K562 (cell line): ENCODE measurements around the gene TERC. TPM values are rescaled to one million over a fixed set of nuclear protein-coding genes. Genes with fewer than 3 reads are reported as not detected.
"Not testable (repeated sequence)": the region's sequence is repeated elsewhere in the genome, so short reads cannot be mapped to it uniquely, and the experiment has no call there.

Source experiments
- ATAC-seq: fragments of 200-7000 bp; cut with Tn5 transposase; 3 replicates; pipeline ENCODE4 v1.9.1; 2020; ENCODE audit warnings: moderate library complexity
- BruUV-seq: library from RNA; stranded (reverse); fragments of 400-500 nt; replicated peaks from 2 replicates; lab custom pipeline; 2021; lab: Mats Ljungman, UMichigan
- CTCF ChIA-PET: fragments of 300-600 bp; formaldehyde crosslinking; extraction: SDS; loops from one replicate; lab custom pipeline; 2021; ENCODE audit warnings: low intra/inter-chr PET ratio; lab: Yijun Ruan, JAX
- POLR2A ChIA-PET: fragments of 300-600, 350-650 bp; sonication (Branson Sonifier 250); formaldehyde crosslinking; extraction: SDS; loops from one replicate; lab custom pipeline; 2021; ENCODE audit warnings: antibody characterized with exemption, inconsistent platforms; lab: Yijun Ruan, JAX
- DNase-seq, 4 experiments: peaks; one replicate each; pipeline versions ENCODE4 v3.0.0 to v3.0.0-alpha.2; 2011 to 2018; ENCODE audit warnings: low spot score in 3 of 4, mixed read lengths in 3 of 4; ENCODE audit errors: extremely low read depth in 1 of 4
- FAIRE-seq: peaks from 2 replicates; lab custom pipeline; 2011; peaks lifted over from hg19 to GRCh38; lab: Jason Lieb, UNC
- H2AFZ ChIP-seq: 2 replicates; pipeline ENCODE4 v1.6.0; 2011; ENCODE audit warnings: low read depth, low read length, control low read depth, inconsistent platforms
- H3K27ac ChIP-seq: fragments of 200-600 bp; 3 replicates; pipeline ENCODE4 v1.8.0; 2011; ENCODE audit warnings: low read depth, mild to moderate bottlenecking, control low read depth, inconsistent platforms, low read length, moderate library complexity, mixed read lengths; ENCODE audit errors: extremely low read depth
- H3K27me3 ChIP-seq, 2 experiments: fragments of 300-600 bp in 1 of 2; 2 replicates in 1 of 2; 3 replicates in 1 of 2; pipeline versions ENCODE4 v1.6.0 to v1.8.0; 2011; ENCODE audit warnings: inconsistent platforms in 2 of 2, low read length in 2 of 2, mild to moderate bottlenecking in 1 of 2, mixed read lengths in 1 of 2, moderate library complexity in 1 of 2; ENCODE audit not compliant: control insufficient read depth in 2 of 2, insufficient read depth in 2 of 2
- H3K36me3 ChIP-seq: fragments of 300-600 bp; 3 replicates; pipeline ENCODE4 v1.8.0; 2011; ENCODE audit warnings: mild to moderate bottlenecking, low read length, inconsistent platforms; ENCODE audit not compliant: control insufficient read depth, insufficient read depth
- H3K4me1 ChIP-seq, 2 experiments: fragments of 200-600 bp in 1 of 2; replicated peaks in 1 of 2; 2 replicates in 1 of 2; 3 replicates in 1 of 2; pipeline versions ENCODE4 v1.5.1 to v1.8.0; 2011; ENCODE audit warnings: inconsistent platforms in 2 of 2, low read length in 2 of 2, mild to moderate bottlenecking in 1 of 2, mixed read lengths in 1 of 2, moderate library complexity in 1 of 2; ENCODE audit not compliant: control insufficient read depth in 2 of 2, insufficient read depth in 2 of 2
- H3K4me2 ChIP-seq: 2 replicates; pipeline ENCODE4 v1.6.1; 2011; ENCODE audit warnings: low read length, control low read depth, inconsistent platforms, mixed read lengths; ENCODE audit not compliant: insufficient read depth
- H3K4me3 ChIP-seq: fragments of 200-600 bp; sonication (generic), shearing (Covaris generic); 2 replicates; pipeline ENCODE4 v1.5.1; 2016; ENCODE audit warnings: control low read depth, inconsistent platforms
- H3K79me2 ChIP-seq: fragments of 200-600 bp; 3 replicates; pipeline ENCODE4 v1.8.0; 2011; ENCODE audit warnings: low read length, inconsistent platforms; ENCODE audit not compliant: control insufficient read depth, insufficient read depth
- H3K9ac ChIP-seq, 2 experiments: 2 replicates each; pipeline versions ENCODE4 v1.6.0 to v1.6.1; 2011; ENCODE audit warnings: low read depth in 2 of 2, low read length in 2 of 2, control low read depth in 1 of 2, inconsistent platforms in 1 of 2, mild to moderate bottlenecking in 1 of 2, mixed read lengths in 1 of 2; ENCODE audit not compliant: insufficient read depth in 1 of 2
- H3K9me1 ChIP-seq: one replicate; pipeline ENCODE4 v1.6.0; 2011; ENCODE audit warnings: inconsistent platforms, mild to moderate bottlenecking, low read length, moderate library complexity; ENCODE audit not compliant: control insufficient read depth, insufficient read depth
- H3K9me3 ChIP-seq: replicated peaks from 2 replicates; pipeline ENCODE4 v1.5.1; 2011; ENCODE audit warnings: low read depth, low read length, inconsistent platforms; ENCODE audit not compliant: control insufficient read depth, insufficient read depth
- H4K20me1 ChIP-seq: replicated peaks from 2 replicates; pipeline ENCODE4 v1.6.1; 2011; ENCODE audit warnings: low read length, inconsistent platforms, mixed read lengths; ENCODE audit not compliant: control insufficient read depth, insufficient read depth
- HBP1 ChIP-seq: fragments of 450-650 bp; formaldehyde crosslinking; IDR thresholded peaks from 2 replicates; pipeline ENCODE4 v1.4.0; 2022; ENCODE audit warnings: missing genetic modification characterization
- HNRNPK ChIP-seq: fragments of 200-400 bp; formaldehyde crosslinking; IDR thresholded peaks from one replicate; pipeline ENCODE4 v1.6.1; 2018; ENCODE audit warnings: mild to moderate bottlenecking, low read depth, low read length; ENCODE audit not compliant: poor library complexity, severe bottlenecking
- JUNB ChIP-seq: fragments of 450-650 bp; formaldehyde crosslinking; conservative IDR thresholded peaks from 2 replicates; pipeline ENCODE4 v1.4.0; 2020; ENCODE audit warnings: mild to moderate bottlenecking
- MTA3 ChIP-seq: fragments of 450-650 bp; formaldehyde crosslinking; IDR thresholded peaks from 2 replicates; pipeline ENCODE4 v1.6.1; 2017; ENCODE audit warnings: mild to moderate bottlenecking, borderline replicate concordance
- NFE2L1 ChIP-seq: fragments of 450-650 bp; IDR thresholded peaks from 2 replicates; pipeline ENCODE4 v1.6.1; 2016; ENCODE audit warnings: missing genetic modification characterization, low read depth, mild to moderate bottlenecking, missing compliant biosample characterization, moderate library complexity, borderline replicate concordance
- NR3C1 ChIP-seq: sonication (generic); formaldehyde crosslinking; IDR thresholded peaks from 2 replicates; pipeline ENCODE4 v1.8.1; 2022; ENCODE audit warnings: missing genetic modification reagents
- PHB ChIP-seq: fragments of 250-450 bp; sonication (Bioruptor Pico); IDR thresholded peaks from 2 replicates; pipeline ENCODE4 v1.5.0; 2021
- POLR2AphosphoS5 ChIP-seq: IDR thresholded peaks from 2 replicates; pipeline ENCODE4 v1.6.1; 2011; ENCODE audit warnings: mild to moderate bottlenecking, low read depth, low read length, moderate library complexity; ENCODE audit not compliant: control insufficient read depth, insufficient read depth
- SMARCE1 ChIP-seq: fragments of 450-650 bp; IDR thresholded peaks from 2 replicates; pipeline ENCODE4 v1.7.1; 2016; ENCODE audit warnings: mild to moderate bottlenecking
- TSC22D4 ChIP-seq: fragments of 450-650 bp; IDR thresholded peaks from 2 replicates; pipeline ENCODE4 v1.6.1; 2016; ENCODE audit warnings: missing genetic modification characterization, missing biosample characterization, control low read depth
- ZNF232 ChIP-seq: sonication (generic); formaldehyde crosslinking; IDR thresholded peaks from 2 replicates; pipeline ENCODE4 v1.8.0; 2022; ENCODE audit warnings: mild to moderate bottlenecking, missing genetic modification reagents
- ZNF644 ChIP-seq: fragments of 200-800 bp; sonication (Bioruptor generic); IDR thresholded peaks from 2 replicates; pipeline ENCODE4 v1.6.1; 2016; ENCODE audit warnings: low read depth, missing genetic modification characterization, missing compliant biosample characterization
- ZNF780A ChIP-seq: fragments of 250-450 bp; sonication (Bioruptor Pico); IDR thresholded peaks from 2 replicates; pipeline ENCODE4 v1.5.0; 2021; ENCODE audit warnings: mild to moderate bottlenecking
- WGBS: fragments of 100-300 bp; shearing (Covaris generic); methylation state at CpG from one replicate; pipeline ENCODE4 v1.1.6; 2016; ENCODE audit warnings: low coverage, mixed read lengths; ENCODE audit not compliant: insufficient coverage; ENCODE audit errors: missing lambda C conversion rate; 5-methylcytosine and 5-hydroxymethylcytosine counted together
- in situ Hi-C: fragments of 300-500 bp; cut with MboI; formaldehyde crosslinking; loops from 4 replicates; pipeline ENCODE4 v1.15.0; 2018; ENCODE audit warnings: inconsistent platforms, mixed read lengths
- intact Hi-C: fragments of 100-400 bp; cut with micrococcal nuclease; formaldehyde crosslinking; loops from 2 replicates; pipeline ENCODE4 v1.14.2; 2022
- polyA plus RNA-seq, 8 experiments: library from polyadenylated mRNA; depleted of rRNA in 4 of 8; stranded (reverse) in 5 of 8; unstranded in 3 of 8; fragments of >200 nt; fragmentation: Nextera tagmentation in 2 of 8; fragmentation: Illumina TruSeq in 1 of 8; extraction: Ambion mirVana in 2 of 8; extraction: Trizol in 1 of 8; gene quantifications; 2 replicates each; pipeline versions ENCODE4 v1.2.1 to v1.2.3, GENCODE V29; 2011 to 2014; ENCODE audit warnings: inconsistent platforms in 1 of 8, missing spikeins in 1 of 8
- total RNA-seq, 7 experiments: library from RNA; depleted of rRNA in 6 of 7; stranded (reverse); fragments of >200 nt in 6 of 7; fragmentation: Illumina TruSeq in 2 of 7; extraction: Trizol in 2 of 7; gene quantifications; 2 replicates each; pipeline versions ENCODE4 v1.2.1 to v1.2.3, GENCODE V29; 2011 to 2021; ENCODE audit warnings: low replicate concordance in 1 of 7

The TERC gene
- total and polyA plus RNA-seq, 9 of the 15 experiments (the other 6 are each of a cell fraction or from before 2014, with no cell fraction given), result 0.77 to 234 (median 27.9) TPM; not detected in 3

GRCh38 chr3:169739067-169739466 lies 25.8 kb downstream of the TERC start:
- Histone ChIP-seq H3K9me1 (no peaks in the 10 kb centered on the region), H3K4me1 (peaks cover 0 to 2% of the 10 kb centered on the region in 2 experiments; a peak in 2 of 5 replicates), H4K20me1 (no peaks in the 10 kb centered on the region), H3K27ac (no peak overlapping the region), H3K4me3 (no peak overlapping the region), H3K36me3 (no peaks in the 10 kb centered on the region), H3K9ac (no peak overlapping the region), H2AFZ (0 out of 2 replicates have a peak overlapping the region, but pooled peaks have one; percentile 23), H3K27me3 (no peaks in the 10 kb centered on the region), H3K79me2 (no peaks in the 10 kb centered on the region), H3K9me3 (no peaks in the 10 kb centered on the region), H3K4me2 (no peak overlapping the region)
- in situ Hi-C loops, result no loop called here
- WGBS, result 15% methylated on average over 2 of the region's 2 CpGs
- no peak for FAIRE-seq
- ChIA-PET POLR2A (interaction anchor here (1.1 kb wide), 1 partner anchor 14 kb away, joined by 3 read pairs; no protein-coding TSS in a partner anchor), CTCF (no interaction called here)
- no peak for ATAC-seq
- no peak for DNase-seq
- intact Hi-C loops, result no loop called here
- BruUV-seq, result no TSS peak
- TF ChIP-seq JUNB (CRISPR knock-in tag) (no peak), SMARCE1 (no peak), NFE2L1 (tag) (no peak), HBP1 (CRISPR knock-in tag) (no peak), NR3C1 (CRISPR knock-in tag) (no peak), TSC22D4 (tag) (no peak), ZNF780A (CRISPR knock-in tag) (no peak), MTA3 (no peak), ZNF644 (tag) (no peak), ZNF232 (no peak), POLR2AphosphoS5 (no peak), HNRNPK (no peak), PHB (no peak)

GRCh38 chr3:169731857-169732256 lies 33.0 kb downstream of the TERC start:
- BruUV-seq, FAIRE-seq: not testable (repeated sequence)

More at GRCh38 chr3:169731857-169732256, 33.0 kb downstream of the TERC start:
- H3K79me2 ChIP-seq, in situ Hi-C loops, H4K20me1 ChIP-seq, H3K9ac ChIP-seq, H3K27ac ChIP-seq, ATAC-seq, H3K9me3 ChIP-seq, H3K4me3 ChIP-seq, POLR2A ChIA-PET, H3K27me3 ChIP-seq, H3K36me3 ChIP-seq, DNase-seq, H3K9me1 ChIP-seq, intact Hi-C loops, H3K4me2 ChIP-seq, H3K4me1 ChIP-seq, H2AFZ ChIP-seq, CTCF ChIA-PET: not testable (repeated sequence)
